Lower leg skin (tissue), 3 donors: ENCODE results near the gene CALML3.

ENCODE experiments used
- POLR2A ChIP-seq, 2 donors: fragments of 450-650 bp; IDR thresholded peaks; one replicate each; pipeline ENCODE4 v1.6.1; 2016 to 2017; ENCODE audit warnings: antibody characterized with exemption in 2 of 2, mild to moderate bottlenecking in 1 of 2, moderate library complexity in 1 of 2
- TF ChIP-seq, protein P1 (sequence below), 3 donors: fragments of 450-650 bp; IDR thresholded peaks; one replicate each; pipeline ENCODE4 v1.5.1; 2016; ENCODE audit warnings: antibody characterized with exemption in 3 of 3, mild to moderate bottlenecking in 3 of 3, moderate library complexity in 2 of 3

DNA sequence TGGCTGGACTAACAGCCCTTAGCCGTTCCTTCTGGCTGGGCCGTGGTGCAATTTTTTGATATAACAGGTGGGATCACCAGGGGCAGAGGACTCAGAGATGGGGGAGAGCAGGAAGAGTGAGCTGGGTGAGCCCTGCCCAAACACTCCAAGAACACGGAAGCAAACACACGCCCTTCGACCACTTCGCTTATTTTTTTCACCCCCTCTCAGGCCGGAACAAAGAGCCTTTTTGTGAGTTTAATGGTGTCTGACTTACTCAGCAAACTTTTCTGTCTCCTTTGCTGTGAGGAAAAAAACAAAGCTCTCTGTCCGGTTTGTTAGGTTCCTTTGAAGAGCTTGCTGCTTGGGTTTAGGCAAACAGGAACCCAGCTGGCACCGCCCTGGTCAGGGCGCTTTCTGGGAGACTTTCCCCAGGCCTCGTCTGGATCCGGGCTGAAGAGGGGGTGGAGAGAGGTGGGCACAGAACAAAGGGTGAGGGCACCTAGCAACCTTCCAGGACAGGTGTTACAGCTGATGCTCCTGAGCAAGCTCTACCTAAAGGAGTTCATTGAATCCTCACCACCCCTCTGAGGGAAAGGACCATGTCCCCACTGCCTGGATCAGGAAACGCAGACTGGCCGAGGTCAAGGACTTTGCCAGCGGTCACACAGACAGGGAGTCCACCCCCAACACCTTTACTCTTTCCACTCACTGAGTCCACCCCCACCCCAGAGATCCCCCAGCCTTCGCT lies 23.3 kb downstream of the CALML3 start:
- TF ChIP-seq, protein P1, sequence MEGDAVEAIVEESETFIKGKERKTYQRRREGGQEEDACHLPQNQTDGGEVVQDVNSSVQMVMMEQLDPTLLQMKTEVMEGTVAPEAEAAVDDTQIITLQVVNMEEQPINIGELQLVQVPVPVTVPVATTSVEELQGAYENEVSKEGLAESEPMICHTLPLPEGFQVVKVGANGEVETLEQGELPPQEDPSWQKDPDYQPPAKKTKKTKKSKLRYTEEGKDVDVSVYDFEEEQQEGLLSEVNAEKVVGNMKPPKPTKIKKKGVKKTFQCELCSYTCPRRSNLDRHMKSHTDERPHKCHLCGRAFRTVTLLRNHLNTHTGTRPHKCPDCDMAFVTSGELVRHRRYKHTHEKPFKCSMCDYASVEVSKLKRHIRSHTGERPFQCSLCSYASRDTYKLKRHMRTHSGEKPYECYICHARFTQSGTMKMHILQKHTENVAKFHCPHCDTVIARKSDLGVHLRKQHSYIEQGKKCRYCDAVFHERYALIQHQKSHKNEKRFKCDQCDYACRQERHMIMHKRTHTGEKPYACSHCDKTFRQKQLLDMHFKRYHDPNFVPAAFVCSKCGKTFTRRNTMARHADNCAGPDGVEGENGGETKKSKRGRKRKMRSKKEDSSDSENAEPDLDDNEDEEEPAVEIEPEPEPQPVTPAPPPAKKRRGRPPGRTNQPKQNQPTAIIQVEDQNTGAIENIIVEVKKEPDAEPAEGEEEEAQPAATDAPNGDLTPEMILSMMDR (IDR thresholded peaks at IDR 0.05), result no peak
- TF ChIP-seq POLR2A (IDR thresholded peaks at IDR 0.05), result no peak
